HG02588 (cell line): ENCODE measurements around the gene NEK8.
"Not testable (repeated sequence)": the region's sequence is repeated elsewhere in the genome, so short reads cannot be mapped to it uniquely, and the experiment has no call there.

Experiments used
- ATAC-seq: cut with Tn5 transposase; IDR thresholded peaks from one replicate; pipeline ENCODE4 v1.9.1; 2021; ENCODE audit warnings: mild to moderate bottlenecking, moderate library complexity; ENCODE audit not compliant: unreplicated experiment

Gene NEK8

DNA sequence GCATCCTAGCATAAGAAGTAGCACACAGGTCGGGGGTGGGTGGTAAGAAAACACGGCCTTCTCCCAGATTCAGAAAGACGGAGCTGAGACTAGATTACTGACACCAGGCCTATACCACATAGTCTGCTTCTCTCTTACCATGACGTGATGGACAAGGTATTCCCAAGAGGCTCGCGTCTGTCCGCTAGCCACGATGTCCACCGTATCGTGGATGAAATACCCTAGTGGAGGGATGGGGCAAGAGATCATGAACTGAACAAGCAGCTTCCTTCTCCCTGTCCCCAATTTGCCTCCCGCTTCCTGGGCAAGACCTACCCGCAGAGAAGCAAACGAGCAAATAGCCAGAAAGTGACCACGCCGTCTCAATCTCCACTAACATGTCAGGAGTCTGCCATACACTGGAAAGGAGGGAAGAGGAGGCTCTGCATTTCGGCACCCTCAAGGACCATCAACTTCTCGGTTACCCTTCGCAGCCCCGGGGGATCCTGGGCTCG is 3.4 kb upstream of the NEK8 start:
- no peak for ATAC-seq

GRCh38 chr17:28725660-28726225 is 2.8 kb upstream of the NEK8 start:
- no peak for ATAC-seq

- ATAC-seq: no peak
Observed at GRCh38 chr17:28726226-28726626, 2.4 kb upstream of the NEK8 start, which contains the start of gene TLCD1. Gene TLCD1 (minus strand): TSS chr17:28726233. CDS start chr17:28726097, 136 bp downstream.

DNA sequence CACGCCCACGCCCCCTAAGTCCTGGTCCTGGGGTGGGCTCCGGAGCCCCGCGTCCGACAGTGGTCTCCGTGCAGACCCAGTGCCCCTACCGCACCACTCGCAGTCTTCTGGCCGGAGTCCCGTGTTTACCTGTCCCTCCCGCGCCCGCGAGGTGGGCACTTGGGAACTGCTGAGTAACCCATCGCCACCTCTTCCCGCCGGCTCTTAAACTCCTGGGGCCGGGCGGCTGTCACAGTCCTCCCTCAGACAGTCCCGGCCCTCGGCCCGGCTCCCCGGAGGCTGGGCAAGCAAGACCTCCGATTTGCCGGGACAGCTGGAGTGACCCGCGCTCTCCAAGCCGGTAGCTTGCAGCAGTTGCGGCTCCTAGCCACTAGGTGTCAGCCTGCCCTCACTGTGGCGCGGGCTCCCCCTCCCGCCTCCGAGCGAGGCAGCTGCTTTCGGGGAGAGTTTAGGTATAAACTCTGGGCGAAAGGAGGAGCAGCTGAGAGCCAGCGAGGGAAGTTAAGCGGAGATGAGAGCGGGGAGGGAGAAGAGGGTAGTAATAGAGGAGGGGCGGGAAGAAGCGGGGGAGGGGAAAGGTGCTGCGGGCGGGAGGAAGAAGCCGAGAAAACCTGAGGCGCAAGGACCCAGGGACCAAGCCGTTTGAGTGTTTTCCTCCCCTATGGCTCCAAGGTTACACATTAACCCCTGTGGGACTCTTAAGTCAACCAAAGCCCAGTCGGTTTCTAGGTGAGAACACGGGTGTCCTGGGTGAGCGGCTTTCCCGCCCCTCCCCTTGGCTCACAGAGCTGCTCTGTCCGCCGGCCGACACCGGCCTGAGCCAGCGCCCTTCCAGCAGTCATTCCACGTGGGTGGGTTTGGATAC is 1.7 kb upstream of the NEK8 start:
- peak; percentile 34 for ATAC-seq

GRCh38 chr17:28729950-28730330 is 1.4 kb downstream of the NEK8 start:
- ATAC-seq: no peak

- no peak for ATAC-seq
Observed at GRCh38 chr17:28733346-28733745, 4.8 kb downstream of the NEK8 start.

DNA sequence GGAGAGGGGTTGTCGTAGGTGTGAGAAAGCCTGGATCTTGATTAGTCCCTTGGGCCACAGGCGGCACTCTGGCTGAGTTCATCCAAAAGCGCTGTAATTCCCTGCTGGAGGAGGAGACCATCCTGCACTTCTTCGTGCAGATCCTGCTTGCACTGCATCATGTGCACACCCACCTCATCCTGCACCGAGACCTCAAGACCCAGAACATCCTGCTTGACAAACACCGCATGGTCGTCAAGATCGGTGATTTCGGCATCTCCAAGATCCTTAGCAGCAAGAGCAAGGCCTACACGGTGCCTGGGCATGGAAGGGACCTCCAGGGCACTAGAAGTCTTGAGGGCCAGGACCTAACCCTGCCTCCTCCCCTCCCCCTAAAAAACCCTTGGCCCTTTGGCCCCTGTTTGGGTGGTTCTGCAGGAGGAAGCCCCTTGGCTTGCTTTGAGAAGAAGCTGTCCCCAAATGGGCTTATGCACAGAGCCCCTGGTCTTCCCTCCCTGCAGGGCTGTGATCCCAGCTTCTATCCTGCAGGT is 6.2 kb downstream of the NEK8 start:
- no peak for ATAC-seq

DNA sequence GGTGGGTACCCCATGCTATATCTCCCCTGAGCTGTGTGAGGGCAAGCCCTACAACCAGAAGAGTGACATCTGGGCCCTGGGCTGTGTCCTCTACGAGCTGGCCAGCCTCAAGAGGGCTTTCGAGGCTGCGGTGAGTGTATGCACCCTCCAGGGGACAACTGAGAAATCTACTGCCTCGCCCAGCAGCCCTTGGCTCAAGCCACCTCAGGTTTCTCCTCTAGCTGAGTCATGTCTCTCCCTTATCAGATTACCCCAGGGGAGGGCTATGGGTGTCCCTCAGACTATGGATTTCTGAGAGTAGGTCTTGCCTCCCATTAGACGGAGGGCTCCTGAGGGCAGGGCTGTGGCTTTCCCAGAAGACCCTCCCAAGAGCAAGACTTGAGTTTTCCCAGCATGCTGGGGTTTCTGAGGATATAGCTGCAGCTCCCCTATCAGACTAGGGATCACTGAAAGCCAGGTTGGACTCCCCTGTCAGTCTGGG is 6.7 kb downstream of the NEK8 start:
- no peak for ATAC-seq

GRCh38 chr17:28735913-28736769 is 7.6 kb downstream of the NEK8 start:
- ATAC-seq: not testable (repeated sequence)

DNA sequence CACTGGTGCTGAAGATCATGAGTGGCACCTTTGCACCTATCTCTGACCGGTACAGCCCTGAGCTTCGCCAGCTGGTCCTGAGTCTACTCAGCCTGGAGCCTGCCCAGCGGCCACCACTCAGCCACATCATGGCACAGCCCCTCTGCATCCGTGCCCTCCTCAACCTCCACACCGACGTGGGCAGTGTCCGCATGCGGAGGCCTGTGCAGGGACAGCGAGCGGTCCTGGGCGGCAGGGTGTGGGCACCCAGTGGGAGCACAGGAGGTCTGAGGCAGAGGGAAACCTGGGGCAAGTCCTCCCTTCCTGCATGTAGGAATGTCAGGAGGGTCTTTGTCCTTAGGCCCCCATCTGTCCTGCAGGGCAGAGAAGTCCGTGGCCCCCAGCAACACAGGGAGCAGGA is 8.7 kb downstream of the NEK8 start:
- ATAC-seq: no peak

GRCh38 chr17:28737770-28738679 is 9.4 kb downstream of the NEK8 start:
- ATAC-seq: peak; percentile 61

- ATAC-seq: no peak
Observed at GRCh38 chr17:28738680-28739384, 10.2 kb downstream of the NEK8 start.

- no peak for ATAC-seq
Observed at GRCh38 chr17:28740406-28741357, 12.1 kb downstream of the NEK8 start.

- no peak for ATAC-seq
Observed at GRCh38 chr17:28741358-28742349, 13.1 kb downstream of the NEK8 start.

- peak; percentile 67 for ATAC-seq
Observed at GRCh38 chr17:28743243-28744103, 14.9 kb downstream of the NEK8 start, which contains the start of gene TRAF4. Gene TRAF4 (plus strand): TSS chr17:28744011. CDS start chr17:28744113, 102 bp downstream.
